K562 (cell line): ENCODE results near the gene APC. TPM values are rescaled to one million over a fixed set of nuclear protein-coding genes. Genes with fewer than 3 reads are reported as not detected.

Experiments
- ATAC-seq: fragments of 200-7000 bp; cut with Tn5 transposase; 3 replicates; pipeline ENCODE4 v1.9.1; 2020; ENCODE audit warnings: moderate library complexity
- BruUV-seq: library from RNA; stranded (reverse); fragments of 400-500 nt; replicated peaks from 2 replicates; lab custom pipeline; 2021; lab: Mats Ljungman, UMichigan
- CTCF ChIA-PET: fragments of 300-600 bp; formaldehyde crosslinking; extraction: SDS; loops from one replicate; lab custom pipeline; 2021; ENCODE audit warnings: low intra/inter-chr PET ratio; lab: Yijun Ruan, JAX
- POLR2A ChIA-PET: fragments of 300-600, 350-650 bp; sonication (Branson Sonifier 250); formaldehyde crosslinking; extraction: SDS; loops from one replicate; lab custom pipeline; 2021; ENCODE audit warnings: antibody characterized with exemption, inconsistent platforms; lab: Yijun Ruan, JAX
- DNase-seq, 4 experiments: peaks; one replicate each; pipeline versions ENCODE4 v3.0.0 to v3.0.0-alpha.2; 2011 to 2018; ENCODE audit warnings: low spot score in 3 of 4, mixed read lengths in 3 of 4; ENCODE audit errors: extremely low read depth in 1 of 4
- FAIRE-seq: peaks from 2 replicates; lab custom pipeline; 2011; peaks lifted over from hg19 to GRCh38; lab: Jason Lieb, UNC
- H2AFZ ChIP-seq: 2 replicates; pipeline ENCODE4 v1.6.0; 2011; ENCODE audit warnings: low read depth, low read length, control low read depth, inconsistent platforms
- H3K27ac ChIP-seq: fragments of 200-600 bp; 3 replicates; pipeline ENCODE4 v1.8.0; 2011; ENCODE audit warnings: low read depth, mild to moderate bottlenecking, control low read depth, inconsistent platforms, low read length, moderate library complexity, mixed read lengths; ENCODE audit errors: extremely low read depth
- H3K27me3 ChIP-seq, 2 experiments: fragments of 300-600 bp in 1 of 2; 2 replicates in 1 of 2; 3 replicates in 1 of 2; pipeline versions ENCODE4 v1.6.0 to v1.8.0; 2011; ENCODE audit warnings: inconsistent platforms in 2 of 2, low read length in 2 of 2, mild to moderate bottlenecking in 1 of 2, mixed read lengths in 1 of 2, moderate library complexity in 1 of 2; ENCODE audit not compliant: control insufficient read depth in 2 of 2, insufficient read depth in 2 of 2
- H3K36me3 ChIP-seq: fragments of 300-600 bp; 3 replicates; pipeline ENCODE4 v1.8.0; 2011; ENCODE audit warnings: mild to moderate bottlenecking, low read length, inconsistent platforms; ENCODE audit not compliant: control insufficient read depth, insufficient read depth
- H3K4me1 ChIP-seq, 2 experiments: fragments of 200-600 bp in 1 of 2; replicated peaks in 1 of 2; 2 replicates in 1 of 2; 3 replicates in 1 of 2; pipeline versions ENCODE4 v1.5.1 to v1.8.0; 2011; ENCODE audit warnings: inconsistent platforms in 2 of 2, low read length in 2 of 2, mild to moderate bottlenecking in 1 of 2, mixed read lengths in 1 of 2, moderate library complexity in 1 of 2; ENCODE audit not compliant: control insufficient read depth in 2 of 2, insufficient read depth in 2 of 2
- H3K4me2 ChIP-seq: 2 replicates; pipeline ENCODE4 v1.6.1; 2011; ENCODE audit warnings: low read length, control low read depth, inconsistent platforms, mixed read lengths; ENCODE audit not compliant: insufficient read depth
- H3K4me3 ChIP-seq: fragments of 200-600 bp; sonication (generic), shearing (Covaris generic); 2 replicates; pipeline ENCODE4 v1.5.1; 2016; ENCODE audit warnings: control low read depth, inconsistent platforms
- H3K79me2 ChIP-seq: fragments of 200-600 bp; 3 replicates; pipeline ENCODE4 v1.8.0; 2011; ENCODE audit warnings: low read length, inconsistent platforms; ENCODE audit not compliant: control insufficient read depth, insufficient read depth
- H3K9ac ChIP-seq, 2 experiments: 2 replicates each; pipeline versions ENCODE4 v1.6.0 to v1.6.1; 2011; ENCODE audit warnings: low read depth in 2 of 2, low read length in 2 of 2, control low read depth in 1 of 2, inconsistent platforms in 1 of 2, mild to moderate bottlenecking in 1 of 2, mixed read lengths in 1 of 2; ENCODE audit not compliant: insufficient read depth in 1 of 2
- H3K9me1 ChIP-seq: one replicate; pipeline ENCODE4 v1.6.0; 2011; ENCODE audit warnings: inconsistent platforms, mild to moderate bottlenecking, low read length, moderate library complexity; ENCODE audit not compliant: control insufficient read depth, insufficient read depth
- H3K9me3 ChIP-seq: replicated peaks from 2 replicates; pipeline ENCODE4 v1.5.1; 2011; ENCODE audit warnings: low read depth, low read length, inconsistent platforms; ENCODE audit not compliant: control insufficient read depth, insufficient read depth
- H4K20me1 ChIP-seq: replicated peaks from 2 replicates; pipeline ENCODE4 v1.6.1; 2011; ENCODE audit warnings: low read length, inconsistent platforms, mixed read lengths; ENCODE audit not compliant: control insufficient read depth, insufficient read depth
- CGGBP1 ChIP-seq: fragments of 250-450 bp; sonication (Bioruptor Pico); IDR thresholded peaks from 2 replicates; pipeline ENCODE4 v1.9.0; 2021; ENCODE audit warnings: mild to moderate bottlenecking
- CHD7 ChIP-seq: fragments of 200-600 bp; sonication (generic); IDR thresholded peaks from one replicate; pipeline ENCODE4 v1.6.1; 2012; ENCODE audit warnings: mild to moderate bottlenecking, low read depth, low read length, inconsistent platforms
- EZH2 ChIP-seq: IDR thresholded peaks from 2 replicates; pipeline ENCODE4 v1.6.1; 2012; ENCODE audit warnings: low read depth, mild to moderate bottlenecking, inconsistent platforms, low read length, borderline replicate concordance
- HLTF ChIP-seq: fragments of 450-650 bp; IDR thresholded peaks from 2 replicates; pipeline ENCODE4 v1.6.1; 2016
- JUNB ChIP-seq: fragments of 450-650 bp; formaldehyde crosslinking; conservative IDR thresholded peaks from 2 replicates; pipeline ENCODE4 v1.4.0; 2020; ENCODE audit warnings: mild to moderate bottlenecking
- MAX ChIP-seq: sonication (generic); formaldehyde crosslinking; IDR thresholded peaks from 2 replicates; pipeline ENCODE4 v1.9.0; 2022; ENCODE audit warnings: mild to moderate bottlenecking, missing genetic modification reagents
- MCM3 ChIP-seq: fragments of 450-650 bp; IDR thresholded peaks from 2 replicates; pipeline ENCODE4 v1.6.1; 2016
- MYNN ChIP-seq, 2 experiments: sonication (generic); formaldehyde crosslinking in 1 of 2; IDR thresholded peaks; 2 replicates each; pipeline versions ENCODE4 v1.5.0 to v1.6.1; 2016 to 2020; ENCODE audit warnings: antibody characterized with exemption in 1 of 2, missing genetic modification reagents in 1 of 2
- ZNF639 ChIP-seq, 2 experiments: fragments of 200-800 bp in 1 of 2; sonication (Bioruptor generic) in 1 of 2; sonication (generic) in 1 of 2; formaldehyde crosslinking in 1 of 2; IDR thresholded peaks in 1 of 2; conservative IDR thresholded peaks in 1 of 2; 2 replicates each; pipeline versions ENCODE4 v1.5.0 to v1.6.1; 2016 to 2020; ENCODE audit warnings: missing compliant biosample characterization in 1 of 2, missing genetic modification characterization in 1 of 2, missing genetic modification reagents in 1 of 2
- WGBS: fragments of 100-300 bp; shearing (Covaris generic); methylation state at CpG from one replicate; pipeline ENCODE4 v1.1.6; 2016; ENCODE audit warnings: low coverage, mixed read lengths; ENCODE audit not compliant: insufficient coverage; ENCODE audit errors: missing lambda C conversion rate; 5-methylcytosine and 5-hydroxymethylcytosine counted together
- in situ Hi-C: fragments of 300-500 bp; cut with MboI; formaldehyde crosslinking; loops from 4 replicates; pipeline ENCODE4 v1.15.0; 2018; ENCODE audit warnings: inconsistent platforms, mixed read lengths
- intact Hi-C: fragments of 100-400 bp; cut with micrococcal nuclease; formaldehyde crosslinking; loops from 2 replicates; pipeline ENCODE4 v1.14.2; 2022
- polyA plus RNA-seq, 8 experiments: library from polyadenylated mRNA; depleted of rRNA in 4 of 8; stranded (reverse) in 5 of 8; unstranded in 3 of 8; fragments of >200 nt; fragmentation: Nextera tagmentation in 2 of 8; fragmentation: Illumina TruSeq in 1 of 8; extraction: Ambion mirVana in 2 of 8; extraction: Trizol in 1 of 8; gene quantifications; 2 replicates each; pipeline versions ENCODE4 v1.2.1 to v1.2.3, GENCODE V29; 2011 to 2014; ENCODE audit warnings: inconsistent platforms in 1 of 8, missing spikeins in 1 of 8
- total RNA-seq, 7 experiments: library from RNA; depleted of rRNA in 6 of 7; stranded (reverse); fragments of >200 nt in 6 of 7; fragmentation: Illumina TruSeq in 2 of 7; extraction: Trizol in 2 of 7; gene quantifications; 2 replicates each; pipeline versions ENCODE4 v1.2.1 to v1.2.3, GENCODE V29; 2011 to 2021; ENCODE audit warnings: low replicate concordance in 1 of 7

The APC gene
- total and polyA plus RNA-seq, 9 of the 15 experiments (the other 6 are each of a cell fraction or from before 2014, with no cell fraction given), result 5.7 to 29.5 (median 15.4) TPM

- no peaks in the 10 kb centered on the region for H3K36me3 ChIP-seq
- no peak overlapping the region for H3K27ac ChIP-seq
- no peaks in the 10 kb centered on the region for H3K9me1 ChIP-seq
- H3K9me3 ChIP-seq, result no peaks in the 10 kb centered on the region
- no peak overlapping the region for H3K9ac ChIP-seq
- H3K4me1 ChIP-seq, result peaks cover 22 to 25% of the 10 kb centered on the region in 2 experiments
- DNase-seq, result no peak
- no peak overlapping the region for H3K4me3 ChIP-seq
- CTCF ChIA-PET, result no interaction called here
- H3K4me2 ChIP-seq, result no peak overlapping the region
- FAIRE-seq, result no peak
- H3K27me3 ChIP-seq, result no peaks in the 10 kb centered on the region
- intact Hi-C loops, result no loop called here
- no peak for ATAC-seq
- no peak overlapping the region for H2AFZ ChIP-seq
- POLR2A ChIA-PET, result interaction anchor here (1.0 to 1.6 kb wide), 2 partner anchors 19 to 264 kb away, joined by 3 to 4 read pairs; no protein-coding TSS in a partner anchor
- peaks cover 61% of the 10 kb centered on the region for H3K79me2 ChIP-seq
- BruUV-seq, result no TSS peak
- in situ Hi-C loops, result no loop called here
- H4K20me1 ChIP-seq, result no peaks in the 10 kb centered on the region
- 92% methylated on average over 4 of the region's 4 CpGs for WGBS
- TF ChIP-seq CHD7, result no peak
- TF ChIP-seq JUNB, result no peak
- TF ChIP-seq ZNF639 (CRISPR knock-in tag; conservative IDR thresholded peaks at IDR 0.05 in 1 of 2, IDR thresholded peaks at IDR 0.05 in 1 of 2), result no peak
- TF ChIP-seq MCM3, result no peak
- TF ChIP-seq MAX (CRISPR knock-in tag), result no peak
- no peak for TF ChIP-seq CGGBP1 (CRISPR knock-in tag)
- TF ChIP-seq MYNN (IDR thresholded peaks at IDR 0.05), result no peak
- no peak for TF ChIP-seq MYNN (CRISPR knock-in tag; IDR thresholded peaks at IDR 0.05)
- TF ChIP-seq HLTF, result no peak
- no peak for TF ChIP-seq EZH2
Measured at GRCh38 chr5:112710896-112711295, 26.8 kb upstream of the APC start.
